HUES64 (cell line): ENCODE results near the gene RTEL1.
"Not testable (repeated sequence)": the region's sequence is repeated elsewhere in the genome, so short reads cannot be mapped to it uniquely, and the experiment has no call there.

Experiments used
- H3K27ac ChIP-seq: 2 replicates; pipeline ENCODE4 v1.7.0; 2013; ENCODE audit warnings: low read depth, low read length, inconsistent platforms
- H3K27me3 ChIP-seq: 2 replicates; pipeline ENCODE4 v1.6.1; 2013; ENCODE audit warnings: mild to moderate bottlenecking, low read length; ENCODE audit not compliant: insufficient read depth
- H3K36me3 ChIP-seq: 2 replicates; pipeline ENCODE4 v1.6.1; 2013; ENCODE audit warnings: mild to moderate bottlenecking, low read length; ENCODE audit not compliant: insufficient read depth
- H3K4me1 ChIP-seq: 2 replicates; pipeline ENCODE4 v1.6.1; 2013; ENCODE audit warnings: mild to moderate bottlenecking, low read length, moderate library complexity; ENCODE audit not compliant: insufficient read depth
- H3K4me3 ChIP-seq: 2 replicates; pipeline ENCODE4 v1.5.1; 2013; ENCODE audit warnings: mild to moderate bottlenecking, low read length, moderate library complexity
- H3K9ac ChIP-seq: 2 replicates; pipeline ENCODE4 v1.6.1; 2013; ENCODE audit warnings: mild to moderate bottlenecking, low read depth, low read length
- H3K9me3 ChIP-seq: 2 replicates; pipeline ENCODE4 v1.6.1; 2013; ENCODE audit warnings: low read depth, low read length; ENCODE audit not compliant: insufficient read depth
- WGBS: fragments of 150-250, 120-280 bp; methylation state at CpG from one replicate; pipeline ENCODE4 v1.1.7; 2013; ENCODE audit warnings: missing lambda C conversion rate; 5-methylcytosine and 5-hydroxymethylcytosine counted together

RTEL1 gene

DNA sequence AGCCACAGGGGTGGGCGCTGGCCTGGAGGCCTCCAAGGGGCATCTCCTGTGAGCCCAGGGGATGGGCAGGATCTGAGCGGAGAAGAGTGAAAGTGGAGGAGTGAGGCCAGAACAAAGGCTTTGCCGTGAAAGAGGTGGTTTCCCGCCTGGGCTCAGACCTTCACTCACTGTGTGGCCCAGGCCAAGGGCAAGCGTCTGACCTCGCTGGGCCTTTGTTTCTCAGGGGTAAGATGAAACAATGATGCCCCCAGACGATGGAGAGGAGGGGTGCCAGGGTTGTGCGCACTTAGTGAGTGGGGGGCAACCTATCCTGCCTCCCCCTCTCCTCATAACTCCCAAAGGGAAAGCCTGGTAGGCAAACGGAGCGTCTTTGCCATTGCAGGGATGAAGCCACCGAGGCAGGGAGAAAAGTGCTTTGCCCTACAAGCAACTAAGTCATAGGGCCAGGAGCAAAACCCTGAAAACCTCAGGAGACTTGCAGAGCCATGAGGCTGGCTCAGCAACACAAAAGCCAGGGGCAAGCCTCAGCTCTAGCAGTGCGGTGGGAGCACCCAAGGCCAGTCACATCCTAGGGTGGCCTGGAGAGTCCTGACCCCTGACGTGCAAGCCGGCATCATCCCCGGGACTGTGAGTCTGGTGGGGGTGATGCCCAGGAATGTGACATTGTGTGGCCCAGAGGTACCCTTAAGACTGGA, 4.0 kb upstream of the RTEL1 start:
- Histone ChIP-seq H3K9me3 (no peaks in the 10 kb centered on the region), H3K27ac (peak overlapping the region; percentile 85; the same call in 1 of the 2 replicates), H3K27me3 (peaks cover 16% of the 10 kb centered on the region), H3K4me3 (peak overlapping the region; percentile 66), H3K9ac (peak overlapping the region; percentile 63), H3K36me3 (no peaks in the 10 kb centered on the region), H3K4me1 (peaks cover 10% of the 10 kb centered on the region)
- WGBS = 51% methylated on average over 13 of the region's 15 CpGs

- Histone ChIP-seq H3K4me3 (no peak overlapping the region), H3K9me3 (no peaks in the 10 kb centered on the region), H3K27me3 (peaks cover 16% of the 10 kb centered on the region), H3K36me3 (peaks cover 4% of the 10 kb centered on the region; the same call in 1 of the 2 replicates), H3K27ac (no peak overlapping the region), H3K4me1 (peaks cover 10% of the 10 kb centered on the region), H3K9ac (no peak overlapping the region)
- WGBS = 82% methylated on average over 4 of the region's 4 CpGs
Measured at GRCh38 chr20:63655249-63655648, 2.9 kb upstream of the RTEL1 start.

GRCh38 chr20:63656451-63656850, 1.7 kb upstream of the RTEL1 start:
- WGBS = 94% methylated on average over 3 of the region's 3 CpGs
- no peaks in the 10 kb centered on the region for H3K9me3 ChIP-seq
- peaks cover 16% of the 10 kb centered on the region for H3K36me3 ChIP-seq
- H3K27me3 ChIP-seq = peaks cover 10% of the 10 kb centered on the region
- peaks cover 10% of the 10 kb centered on the region for H3K4me1 ChIP-seq
- no peak overlapping the region for H3K9ac ChIP-seq
- H3K27ac ChIP-seq = no peak overlapping the region
- H3K4me3 ChIP-seq = no peak overlapping the region

DNA sequence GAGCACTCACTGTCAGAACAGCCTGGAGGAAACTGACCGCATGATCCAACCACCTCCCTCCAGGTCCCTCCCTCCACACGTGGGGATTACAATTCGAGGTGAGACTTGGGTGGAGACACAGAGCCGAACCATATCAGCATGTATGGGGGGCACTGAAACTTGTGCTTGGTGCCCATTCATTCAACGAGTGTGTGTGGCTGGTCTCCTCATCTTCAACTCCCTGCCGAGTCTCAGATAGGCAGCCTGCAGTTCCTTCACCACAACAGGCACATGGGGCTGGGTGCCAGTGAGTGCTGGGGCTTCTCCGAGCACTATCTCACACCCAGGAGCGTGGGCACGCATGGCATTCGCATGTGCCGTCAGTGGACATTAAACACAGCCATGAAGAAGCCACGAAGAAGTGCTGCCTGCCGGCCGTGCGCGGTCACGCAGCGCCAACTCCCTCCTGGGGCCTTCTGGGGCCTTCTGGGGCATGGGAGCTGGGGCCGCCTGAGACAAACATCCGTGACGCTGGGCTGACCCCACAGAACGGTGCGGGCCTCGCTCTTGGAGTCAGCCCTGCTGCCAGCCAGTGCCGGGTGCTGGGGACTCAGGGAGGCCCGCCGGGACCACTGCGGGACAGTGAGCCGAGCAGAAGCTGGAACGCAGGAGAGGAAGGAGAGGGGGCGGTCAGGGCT, 714 bp upstream of the RTEL1 start:
- Histone ChIP-seq H3K4me3 (peak overlapping the region; percentile 89), H3K36me3 (peaks cover 26% of the 10 kb centered on the region), H3K9me3 (no peaks in the 10 kb centered on the region), H3K27ac (peak overlapping the region; percentile 62), H3K27me3 (peaks cover 1% of the 10 kb centered on the region; the same call in 1 of the 2 replicates), H3K9ac (peak overlapping the region; percentile 82), H3K4me1 (peaks cover 10% of the 10 kb centered on the region)
- WGBS = 63% methylated on average over 31 of the region's 31 CpGs

DNA sequence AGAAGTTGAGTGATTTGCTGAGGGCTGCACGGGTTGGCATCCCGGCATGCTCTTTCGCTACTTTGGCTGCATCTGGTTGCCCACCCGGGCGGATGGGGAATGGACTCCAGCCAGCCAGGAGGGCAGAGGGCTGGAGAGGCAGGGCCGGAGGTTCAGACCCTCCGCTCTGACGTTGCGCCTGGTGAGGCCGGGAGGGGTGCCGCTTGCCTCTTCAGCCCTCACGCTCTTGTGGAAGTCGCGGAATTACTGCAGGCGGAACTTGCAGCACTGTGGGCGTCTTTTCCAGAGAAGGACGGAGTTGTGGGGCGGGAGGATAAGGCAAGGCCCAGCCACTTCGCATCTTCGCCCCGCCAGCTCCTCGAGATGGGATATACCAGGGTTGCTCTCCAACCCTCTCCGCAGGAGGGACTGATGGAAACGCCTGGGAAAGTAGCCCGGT, 656 bp downstream of the RTEL1 start:
- Histone ChIP-seq H3K36me3 (peaks cover 38% of the 10 kb centered on the region), H3K4me1 (peaks cover 10% of the 10 kb centered on the region), H3K27ac (peak overlapping the region; percentile 17; the same call in 1 of the 2 replicates), H3K9me3 (no peaks in the 10 kb centered on the region), H3K4me3 (peak overlapping the region; percentile 89), H3K27me3 (no peaks in the 10 kb centered on the region), H3K9ac (peak overlapping the region; percentile 82)
- WGBS = 6% methylated on average over 25 of the region's 25 CpGs

- Histone ChIP-seq H3K27ac (no peak overlapping the region), H3K4me3 (peak overlapping the region; percentile 89), H3K36me3 (peaks cover 38% of the 10 kb centered on the region), H3K9ac (no peak overlapping the region), H3K4me1 (peaks cover 6% of the 10 kb centered on the region; the same call in 1 of the 2 replicates), H3K9me3 (no peaks in the 10 kb centered on the region), H3K27me3 (no peaks in the 10 kb centered on the region)
- 85% methylated on average over 13 of the region's 13 CpGs for WGBS
Measured at GRCh38 chr20:63659370-63659769, 1.3 kb downstream of the RTEL1 start.

GRCh38 chr20:63660174-63660573, 2.1 kb downstream of the RTEL1 start:
- peaks cover 38% of the 10 kb centered on the region for H3K36me3 ChIP-seq
- not testable (repeated sequence) for H3K9me3 ChIP-seq, H3K27ac ChIP-seq, H3K4me3 ChIP-seq, H3K9ac ChIP-seq, H3K4me1 ChIP-seq, H3K27me3 ChIP-seq
- WGBS = 92% methylated on average over 10 of the region's 10 CpGs

DNA sequence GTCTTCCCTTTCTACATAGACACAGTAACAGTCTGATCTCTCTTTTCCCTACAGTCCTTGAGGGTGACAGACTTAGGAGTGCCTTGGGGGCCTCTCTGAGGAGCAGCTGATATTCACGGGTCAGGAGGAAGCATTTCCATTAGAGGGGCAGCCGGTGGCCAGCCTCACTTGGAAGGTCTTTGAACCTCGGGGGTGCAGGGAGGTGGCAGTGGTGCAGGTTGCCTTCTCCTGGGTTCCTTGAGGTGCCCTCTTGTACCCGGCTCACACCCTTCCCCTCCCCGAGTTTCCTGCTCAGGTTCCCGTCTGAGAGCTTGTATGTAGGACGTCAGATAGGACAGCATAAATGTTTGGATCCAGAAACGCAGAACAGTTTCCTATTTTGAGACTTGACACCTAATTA, 2.5 kb downstream of the RTEL1 start:
- Histone ChIP-seq H3K36me3 (peaks cover 42% of the 10 kb centered on the region), H3K4me1 (no peaks in the 10 kb centered on the region), H3K4me3 (no peak overlapping the region), H3K27ac (no peak overlapping the region), H3K9me3 (no peaks in the 10 kb centered on the region), H3K9ac (no peak overlapping the region), H3K27me3 (no peaks in the 10 kb centered on the region)
- 95% methylated on average over 8 of the region's 8 CpGs for WGBS

GRCh38 chr20:63661108-63661507, 3.0 kb downstream of the RTEL1 start:
- 95% methylated on average over 22 of the region's 22 CpGs for WGBS
- Histone ChIP-seq H3K27ac (no peak overlapping the region), H3K9me3 (no peaks in the 10 kb centered on the region), H3K9ac (no peak overlapping the region), H3K4me3 (no peak overlapping the region), H3K36me3 (peaks cover 47% of the 10 kb centered on the region), H3K4me1 (no peaks in the 10 kb centered on the region), H3K27me3 (no peaks in the 10 kb centered on the region)

- no peak overlapping the region for H3K9ac ChIP-seq
- WGBS = 95% methylated on average over 33 of the region's 33 CpGs
- no peak overlapping the region for H3K4me3 ChIP-seq
- H3K4me1 ChIP-seq = no peaks in the 10 kb centered on the region
- no peaks in the 10 kb centered on the region for H3K27me3 ChIP-seq
- no peaks in the 10 kb centered on the region for H3K9me3 ChIP-seq
- no peak overlapping the region for H3K27ac ChIP-seq
- peaks cover 54% of the 10 kb centered on the region for H3K36me3 ChIP-seq
Measured at GRCh38 chr20:63661959-63662812, 4.1 kb downstream of the RTEL1 start.

- no peaks in the 10 kb centered on the region for H3K9me3 ChIP-seq
- no peak overlapping the region for H3K27ac ChIP-seq
- H3K36me3 ChIP-seq = peaks cover 60% of the 10 kb centered on the region
- WGBS = 93% methylated on average over 9 of the region's 9 CpGs
- no peaks in the 10 kb centered on the region for H3K4me1 ChIP-seq
- H3K4me3 ChIP-seq = no peak overlapping the region
- H3K27me3 ChIP-seq = no peaks in the 10 kb centered on the region
- no peak overlapping the region for H3K9ac ChIP-seq
Measured at GRCh38 chr20:63662813-63663189, 4.7 kb downstream of the RTEL1 start.
